ENCODE results near the gene MMP2. TPM values are rescaled to one million over a fixed set of nuclear protein-coding genes. Genes with fewer than 3 reads are reported as not detected.

The MMP2 gene
- total and polyA plus RNA-seq, 2 of the 13 experiments (the other 11 are each of a cell fraction or from before 2014, with no cell fraction given): 0.31 to 1.3 TPM

GRCh38 chr16:55505333-55506015 is 26.5 kb downstream of the MMP2 start:
- Histone ChIP-seq H3K36me3 (replicated peaks in 1 of 2; ENCODE audit: control insufficient read depth in 1 of 2, insufficient read depth in 2 of 2, low read length in 2 of 2) (no peaks in the 10 kb centered on the region), H3K27ac (ENCODE audit: extremely low read length, insufficient read depth, low read length) (no peak overlapping the region), H2AFZ (ENCODE audit: low read length) (no peak overlapping the region), H4K20me1 (ENCODE audit: insufficient read depth, low read length) (no peaks in the 10 kb centered on the region), H3K4me1 (ENCODE audit: insufficient read depth, low read length) (peaks cover 55% of the 10 kb centered on the region), H3K4me2 (ENCODE audit: low read depth, low read length) (peak overlapping the region; percentile 59), H3K9me3 (ENCODE audit: low read length) (no peaks in the 10 kb centered on the region), H3K9ac (ENCODE audit: insufficient read depth, low read depth, low read length) (no peak overlapping the region), H3K27me3 (ENCODE audit: control insufficient read depth in 1 of 2, insufficient read depth in 2 of 2, low read length in 2 of 2) (no peaks in the 10 kb centered on the region), H3K79me2 (ENCODE audit: insufficient read depth, low read length) (peaks cover 2% of the 10 kb centered on the region), H3K4me3 (replicated peaks in 1 of 3; ENCODE audit: insufficient read depth in 1 of 3, low read depth in 2 of 3, low read length in 3 of 3) (peak overlapping the region in 1 of 3 experiments; percentile 31; a peak in 1 of 6 replicates)
- no peak for ATAC-seq
- FAIRE-seq: no peak
- TF ChIP-seq BRF2 (CRISPR knock-in tag; IDR thresholded peaks at IDR 0.05) (no peak), UBTF (CRISPR knock-in tag; IDR thresholded peaks at IDR 0.05) (peak; percentile 32; the same call in 1 of the 2 replicates), PHF20 (CRISPR knock-in tag; IDR thresholded peaks at IDR 0.05) (no peak), ZNF687 (CRISPR knock-in tag; IDR thresholded peaks at IDR 0.05) (0 out of 2 replicates have a peak, but pooled peaks have one; percentile 10), POGK (CRISPR knock-in tag; conservative IDR thresholded peaks at IDR 0.05) (no peak), BORCS8-MEF2B (CRISPR knock-in tag; IDR thresholded peaks at IDR 0.05) (no peak), KDM2A (CRISPR knock-in tag; IDR thresholded peaks at IDR 0.05; ENCODE audit: borderline replicate concordance, low read depth) (peak; percentile 1; the same call in 1 of the 2 replicates), ZBTB7A (CRISPR knock-in tag; IDR thresholded peaks at IDR 0.05) (no peak), ZNF230 (CRISPR knock-in tag; IDR thresholded peaks at IDR 0.05) (no peak), ZNF672 (CRISPR knock-in tag; IDR thresholded peaks at IDR 0.05) (no peak)
- no peak for DNase-seq (ENCODE audit: low spot score)
- ChIA-PET POLR2A (no interaction called here), CTCF (ENCODE audit: low intra/inter-chr PET ratio, low total read pairs) (no interaction called here)
- intact Hi-C loops (cut with micrococcal nuclease; ENCODE audit: unreplicated experiment): loop anchor here (5.0 kb wide), 1 partner anchor 117 kb away; no protein-coding TSS in a partner anchor
- BruUV-seq (replicated peaks): no TSS peak
- WGBS (ENCODE audit: low lambda C conversion rate): 67% methylated on average over 9 of the region's 10 CpGs
- in situ Hi-C loops (cut with HindIII; ENCODE audit: extremely low pct_ligation_motif_present, low pct_unique_long_range_greater_than_20kb): no loop called here

All from HepG2 (cell line).